Stimulated activated CD4-positive, alpha-beta T cell treated with anti-CD3 and anti-CD28 coated beads, Interleukin-15, amount 100 ng/mL, for 24 hours (primary cell): ENCODE results near the gene LVRN.

Experiments
- DNase-seq: peaks from one replicate; pipeline ENCODE4 v3.0.0-alpha.2; 2020

Gene LVRN

DNA sequence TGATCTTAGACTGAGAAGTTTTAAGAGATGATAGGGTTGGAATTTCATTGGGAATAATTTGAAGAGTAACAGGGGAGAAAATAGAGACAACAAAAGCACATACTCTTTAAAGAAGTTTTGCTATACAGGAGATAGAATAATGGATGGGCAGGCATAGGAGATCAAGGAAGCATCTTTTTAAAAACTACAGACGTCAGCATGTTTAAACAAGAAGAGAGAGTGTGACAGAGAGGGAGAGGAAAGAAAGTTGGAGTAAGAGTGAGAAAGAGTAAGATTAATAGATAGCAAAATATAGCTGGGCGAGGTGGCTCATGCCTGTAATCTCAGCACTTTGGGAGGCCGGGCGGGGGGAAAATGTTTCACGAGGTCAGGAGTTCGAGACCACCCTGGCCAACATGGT, 5.3 kb upstream of the LVRN start:
- no peak for DNase-seq

DNA sequence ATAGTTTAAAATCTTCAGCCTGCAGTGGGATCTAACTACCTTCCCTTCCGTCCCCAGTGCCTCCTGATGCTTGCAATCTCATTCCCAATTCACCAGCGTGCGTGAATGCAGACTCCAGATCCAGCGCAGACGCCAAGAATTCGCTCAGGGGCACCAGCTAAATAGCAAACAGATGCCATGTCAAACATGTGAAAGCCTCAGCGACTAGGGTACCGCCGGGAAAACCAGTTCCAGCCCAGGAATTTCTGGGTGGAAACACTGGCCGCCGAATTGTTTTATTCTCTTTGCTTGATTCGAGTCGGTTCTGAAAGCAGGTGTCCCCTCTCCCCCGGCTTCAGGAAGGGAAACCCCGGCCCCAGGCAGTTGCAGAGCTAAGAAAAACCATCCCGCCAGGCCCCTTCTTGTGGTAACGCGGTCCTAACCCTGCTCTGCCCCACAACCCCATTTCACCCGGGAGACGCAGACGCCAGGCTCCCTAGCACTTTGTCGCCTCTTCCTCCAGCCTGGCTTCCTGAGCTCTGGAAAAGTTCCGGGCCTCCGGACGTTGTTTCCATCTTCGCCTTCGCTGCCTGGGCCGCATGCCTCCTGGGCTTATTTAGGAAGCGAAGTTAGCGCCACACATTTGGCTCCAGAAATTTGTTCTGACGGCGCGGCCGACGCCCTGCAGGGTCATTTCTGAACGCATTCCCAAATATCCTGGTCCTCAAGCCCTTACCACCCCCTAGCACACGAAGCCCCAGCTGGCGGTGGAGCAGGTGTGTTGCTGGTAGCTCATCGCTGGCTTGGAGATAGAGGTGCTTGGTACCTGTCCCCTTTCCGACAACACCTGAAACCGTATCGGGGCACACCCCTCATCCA, 665 bp upstream of the LVRN start:
- DNase-seq = peak; percentile 14

DNA sequence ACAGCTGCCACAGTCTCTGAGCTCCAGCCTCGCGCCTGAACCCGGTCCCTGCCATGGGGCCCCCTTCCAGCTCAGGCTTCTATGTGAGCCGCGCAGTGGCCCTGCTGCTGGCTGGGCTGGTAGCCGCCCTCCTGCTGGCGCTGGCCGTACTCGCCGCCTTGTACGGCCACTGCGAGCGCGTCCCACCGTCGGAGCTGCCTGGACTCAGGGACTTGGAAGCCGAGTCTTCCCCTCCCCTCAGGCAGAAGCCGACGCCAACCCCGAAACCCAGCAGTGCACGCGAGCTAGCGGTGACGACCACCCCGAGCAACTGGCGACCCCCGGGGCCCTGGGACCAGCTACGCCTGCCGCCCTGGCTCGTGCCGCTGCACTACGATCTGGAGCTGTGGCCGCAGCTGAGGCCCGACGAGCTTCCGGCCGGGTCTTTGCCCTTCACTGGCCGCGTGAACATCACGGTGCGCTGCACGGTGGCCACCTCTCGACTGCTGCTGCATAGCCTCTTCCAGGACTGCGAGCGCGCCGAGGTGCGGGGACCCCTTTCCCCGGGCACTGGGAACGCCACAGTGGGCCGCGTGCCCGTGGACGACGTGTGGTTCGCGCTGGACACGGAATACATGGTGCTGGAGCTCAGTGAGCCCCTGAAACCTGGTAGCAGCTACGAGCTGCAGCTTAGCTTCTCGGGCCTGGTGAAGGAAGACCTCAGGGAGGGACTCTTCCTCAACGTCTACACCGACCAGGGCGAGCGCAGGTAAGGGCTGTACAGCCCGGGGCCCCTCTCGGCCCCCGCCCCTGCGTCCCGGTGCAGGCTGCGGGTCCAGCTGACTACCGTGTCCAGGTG, 509 bp downstream of the LVRN start:
- DNase-seq = peak; percentile 12

DNA sequence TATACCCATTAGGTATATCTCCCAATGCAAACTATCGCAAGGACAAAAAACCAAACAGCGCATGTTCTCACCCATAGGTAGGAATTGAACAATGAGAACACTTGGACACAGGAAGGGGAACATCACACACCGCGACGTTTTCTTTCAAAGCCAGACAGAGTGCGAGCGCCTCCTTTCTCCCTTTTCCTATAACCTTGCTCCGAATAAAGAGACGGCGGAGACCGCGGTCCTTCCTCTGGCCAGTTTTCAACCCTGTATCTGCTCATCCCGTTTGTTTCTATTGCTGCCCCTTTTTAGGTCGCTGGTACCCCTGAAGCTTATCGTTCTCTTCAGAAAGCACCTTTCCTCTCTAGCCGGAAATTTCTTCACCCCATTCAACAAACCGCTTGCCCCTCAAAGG, 1.3 kb downstream of the LVRN start:
- DNase-seq = no peak

DNA sequence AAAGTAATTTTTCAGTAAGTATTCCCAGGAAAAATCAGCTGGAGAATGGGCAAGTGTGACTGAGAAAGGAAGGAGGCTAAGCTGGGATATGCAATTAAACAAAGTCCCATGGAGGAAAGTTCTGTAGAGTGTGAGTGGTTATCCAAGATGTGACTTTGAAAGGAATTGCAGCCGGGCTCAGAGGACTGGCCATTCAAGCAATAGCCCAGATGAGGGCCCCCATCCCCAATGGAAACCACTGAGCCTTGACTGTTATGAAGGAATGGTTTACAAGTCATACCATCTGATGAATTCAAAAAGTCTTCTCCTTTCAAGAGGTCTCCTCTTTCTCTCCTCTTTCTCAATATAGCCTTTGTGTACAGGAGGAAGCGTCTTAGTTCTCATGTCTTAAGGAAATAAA, 6.5 kb downstream of the LVRN start:
- no peak for DNase-seq

DNA sequence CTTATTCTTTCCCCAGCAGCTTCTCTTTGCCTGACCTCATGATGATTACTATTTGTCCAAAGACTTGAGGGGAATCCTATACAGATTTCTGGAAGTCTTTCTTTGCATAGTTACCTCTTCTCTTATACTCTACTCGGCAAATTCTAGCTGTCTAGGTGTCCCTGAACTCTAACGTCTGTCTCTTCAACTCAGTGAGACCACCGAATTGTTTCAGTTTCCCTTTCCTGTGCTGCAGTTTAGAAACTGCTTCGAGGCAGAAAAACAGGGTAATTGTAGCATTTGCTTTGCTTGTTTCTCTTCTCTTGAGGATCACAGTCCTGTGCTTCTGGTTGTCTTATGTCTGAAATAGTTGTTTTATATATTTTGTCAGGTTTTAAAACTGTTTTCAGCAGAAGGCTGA, 14.8 kb downstream of the LVRN start:
- no peak for DNase-seq

DNA sequence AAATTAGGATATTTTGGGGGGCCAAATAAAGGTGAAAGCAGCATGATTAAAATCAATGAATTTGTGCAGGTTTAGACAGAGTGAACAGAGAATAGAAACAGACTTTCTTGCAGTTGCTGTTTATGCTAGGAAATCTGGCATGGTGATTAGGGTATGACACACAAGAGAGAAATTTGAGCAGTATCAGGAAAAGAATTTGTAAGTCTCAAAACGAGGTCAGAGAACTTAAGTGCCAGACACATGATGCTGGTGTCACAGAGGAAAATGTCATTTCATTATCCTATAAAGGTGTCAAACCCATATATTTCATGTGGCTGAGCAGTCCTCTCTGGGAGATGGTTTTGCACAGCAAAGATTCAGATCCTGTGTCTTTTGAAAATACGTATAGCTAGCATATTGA, 15.7 kb downstream of the LVRN start:
- DNase-seq = no peak

DNA sequence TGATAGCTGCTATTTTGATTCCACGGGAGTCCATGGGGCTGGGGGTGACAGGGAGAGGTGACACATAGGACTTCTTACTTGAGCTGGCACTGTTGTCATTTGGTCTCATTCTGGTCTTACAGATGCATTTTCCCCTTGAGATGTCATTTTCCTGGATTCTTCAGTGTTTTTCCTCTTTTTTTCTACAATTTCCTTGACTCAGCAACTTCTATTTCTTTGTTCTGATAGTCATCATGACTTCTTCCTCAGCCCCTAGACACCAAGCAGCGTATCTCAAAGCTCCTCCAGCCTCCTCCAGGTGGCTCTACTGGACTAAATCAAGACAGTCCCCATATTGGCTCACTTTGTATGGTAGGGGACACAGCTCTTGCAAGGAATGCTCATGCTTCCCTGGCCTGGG, 16.5 kb downstream of the LVRN start:
- no peak for DNase-seq

DNA sequence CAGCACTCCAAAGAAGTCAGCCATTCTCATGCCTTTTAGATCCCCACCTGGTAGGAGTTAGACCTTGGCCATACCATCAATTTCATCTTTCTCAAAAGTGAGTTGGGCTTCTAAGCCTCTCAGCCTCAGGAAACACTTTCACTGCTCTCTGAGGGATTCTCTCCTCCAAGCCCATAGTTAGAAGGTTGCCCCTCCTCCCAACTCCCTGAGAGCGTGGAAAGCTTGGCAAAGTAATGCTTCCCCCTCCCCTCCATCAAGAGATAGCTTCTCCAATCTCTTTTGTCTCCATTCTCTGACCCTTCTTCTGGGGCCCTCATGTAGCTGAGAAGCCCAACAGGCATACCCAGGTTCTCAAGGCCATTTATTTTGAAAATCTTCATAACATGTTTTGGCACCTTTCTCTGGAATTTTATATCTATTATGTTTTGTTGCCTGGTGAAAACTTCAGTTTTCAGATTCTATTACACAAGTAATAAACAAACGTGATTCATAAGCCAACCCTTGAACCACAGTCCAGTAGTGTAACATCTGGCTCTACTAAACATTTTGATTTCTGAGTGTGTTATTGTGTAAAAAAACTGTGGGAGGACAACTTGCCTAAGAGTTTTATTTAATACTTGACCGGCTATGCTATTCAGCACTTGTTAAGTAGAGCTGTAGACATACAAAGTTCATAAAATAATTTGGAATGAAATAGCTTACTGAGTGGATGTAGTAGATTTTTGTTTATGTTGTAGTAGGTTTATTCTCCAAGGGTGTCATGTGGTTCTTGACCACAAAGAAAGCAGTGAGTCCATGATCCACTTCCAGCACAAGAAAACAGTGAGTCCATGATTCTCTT, 17.1 kb downstream of the LVRN start:
- DNase-seq = no peak

DNA sequence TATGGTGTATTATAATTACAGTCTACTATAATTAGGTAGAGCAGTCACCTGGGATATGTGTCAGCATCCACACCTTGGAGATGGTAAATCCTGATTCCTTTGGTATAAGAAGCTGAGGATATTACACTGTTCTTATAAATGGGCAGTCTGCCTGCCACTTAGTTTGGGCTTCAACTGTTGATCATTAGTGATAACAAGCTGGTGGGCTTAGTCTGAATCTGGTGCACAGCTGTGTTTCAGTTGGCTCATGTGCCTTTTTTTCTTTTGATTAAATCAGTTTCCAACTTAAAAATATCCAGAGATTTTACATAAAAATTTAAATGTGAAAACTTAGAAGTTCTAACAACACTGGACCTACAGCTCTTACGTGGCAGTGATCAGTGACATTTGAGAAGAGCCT, 21.2 kb downstream of the LVRN start:
- no peak for DNase-seq

DNA sequence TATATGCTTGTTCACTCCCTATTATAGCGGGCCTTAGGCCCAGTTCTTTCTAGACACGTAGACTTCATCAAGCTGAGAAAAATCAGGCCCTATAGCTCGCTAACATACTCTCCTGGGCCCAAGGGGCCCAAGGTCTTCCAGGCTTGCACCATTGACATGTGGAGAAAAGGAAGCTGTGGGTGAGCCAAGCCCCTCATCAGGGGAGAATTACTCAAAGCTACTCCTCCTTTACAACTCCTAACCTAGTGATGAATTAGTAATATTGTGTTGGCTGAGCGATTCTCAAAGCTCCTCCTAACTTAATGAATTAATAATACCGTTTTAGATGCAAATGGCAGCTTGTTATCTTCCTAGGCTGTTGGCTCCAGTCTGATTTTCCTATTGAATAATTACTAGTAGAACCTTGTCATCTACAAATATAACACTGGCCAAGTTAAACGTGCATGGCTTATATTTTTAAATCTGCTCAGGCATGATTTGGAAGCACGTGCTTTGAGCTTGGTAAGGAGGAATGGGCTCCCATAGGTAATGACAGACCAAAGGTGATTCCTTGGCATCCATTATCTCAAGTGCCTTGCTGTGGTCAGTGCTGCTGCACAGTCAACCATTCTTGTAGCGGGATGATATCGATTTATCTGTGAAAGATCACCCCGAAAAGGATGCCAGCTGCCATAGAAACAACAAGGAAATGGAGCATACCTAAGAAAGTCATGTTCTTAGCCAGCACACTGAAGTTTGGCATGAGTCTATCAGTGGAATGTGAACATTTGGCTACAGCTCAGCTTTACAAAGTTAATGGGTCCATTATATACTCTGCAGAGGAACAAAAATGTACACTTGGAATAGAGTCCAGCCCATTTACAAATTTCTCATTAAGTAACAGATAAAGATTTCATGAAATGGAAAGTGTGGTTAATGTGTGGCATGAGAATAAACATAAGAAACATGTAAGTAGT, 23.8 kb downstream of the LVRN start:
- no peak for DNase-seq

DNA sequence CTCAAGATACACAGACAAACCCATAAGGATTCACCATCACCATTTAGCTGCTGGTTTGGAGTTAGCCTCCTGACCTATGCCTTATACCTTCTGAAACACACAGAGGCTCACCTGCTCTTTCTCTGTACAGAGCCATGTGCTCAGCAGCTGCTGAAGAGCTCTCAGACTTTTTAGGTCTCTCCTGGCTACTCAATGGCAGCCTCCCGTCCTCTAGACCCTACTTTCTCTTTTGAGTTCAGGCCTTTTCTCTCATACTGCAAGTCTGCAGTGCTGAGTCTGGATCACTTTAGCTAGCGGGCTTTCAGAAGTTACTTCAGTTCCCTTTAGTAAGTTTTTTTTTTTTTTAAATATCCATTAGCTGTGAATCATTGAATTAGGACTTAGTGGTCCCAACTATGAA, 25.7 kb downstream of the LVRN start:
- no peak for DNase-seq

DNA sequence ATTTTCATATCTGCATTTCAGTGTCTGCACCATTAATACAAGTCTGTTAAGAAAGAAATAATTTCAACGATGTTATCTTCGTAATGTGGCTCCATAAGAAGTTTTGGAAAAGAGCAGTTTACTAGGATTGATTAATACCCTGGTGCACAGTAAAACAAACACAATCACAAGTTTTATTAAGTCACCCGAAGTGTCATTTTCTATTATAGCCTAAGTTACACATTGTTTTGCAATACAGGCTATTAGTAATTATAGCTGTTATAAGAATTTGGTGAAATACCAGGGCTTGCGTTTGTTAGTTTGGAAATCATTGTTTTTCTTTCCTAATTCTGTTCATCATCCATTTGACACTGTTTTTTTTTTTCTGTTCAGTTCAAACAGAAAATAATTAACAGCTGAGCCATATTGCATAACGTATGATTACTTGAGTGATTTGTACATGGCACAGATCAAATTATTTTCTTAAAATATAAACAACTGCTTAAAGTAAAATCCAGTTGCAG, 30.6 kb downstream of the LVRN start:
- no peak for DNase-seq

DNA sequence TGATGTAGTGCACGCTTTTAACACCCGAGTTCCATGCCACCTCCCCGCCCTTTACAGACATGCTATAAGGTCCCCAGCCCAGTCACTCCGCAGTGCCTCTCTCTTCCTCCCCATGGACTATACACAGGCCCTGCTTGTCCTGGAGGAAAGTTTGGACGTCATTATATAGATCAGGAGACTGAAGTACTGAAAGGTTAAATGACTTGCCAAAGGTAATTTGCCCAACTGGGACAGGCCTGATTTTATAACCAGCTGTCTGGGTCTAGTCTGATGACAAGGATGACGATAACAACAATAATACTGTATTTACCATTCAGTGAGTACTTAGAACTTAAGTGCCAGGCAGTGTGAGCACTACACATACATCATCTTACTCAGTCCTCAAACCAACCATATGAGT, 33.1 kb downstream of the LVRN start:
- no peak for DNase-seq

DNA sequence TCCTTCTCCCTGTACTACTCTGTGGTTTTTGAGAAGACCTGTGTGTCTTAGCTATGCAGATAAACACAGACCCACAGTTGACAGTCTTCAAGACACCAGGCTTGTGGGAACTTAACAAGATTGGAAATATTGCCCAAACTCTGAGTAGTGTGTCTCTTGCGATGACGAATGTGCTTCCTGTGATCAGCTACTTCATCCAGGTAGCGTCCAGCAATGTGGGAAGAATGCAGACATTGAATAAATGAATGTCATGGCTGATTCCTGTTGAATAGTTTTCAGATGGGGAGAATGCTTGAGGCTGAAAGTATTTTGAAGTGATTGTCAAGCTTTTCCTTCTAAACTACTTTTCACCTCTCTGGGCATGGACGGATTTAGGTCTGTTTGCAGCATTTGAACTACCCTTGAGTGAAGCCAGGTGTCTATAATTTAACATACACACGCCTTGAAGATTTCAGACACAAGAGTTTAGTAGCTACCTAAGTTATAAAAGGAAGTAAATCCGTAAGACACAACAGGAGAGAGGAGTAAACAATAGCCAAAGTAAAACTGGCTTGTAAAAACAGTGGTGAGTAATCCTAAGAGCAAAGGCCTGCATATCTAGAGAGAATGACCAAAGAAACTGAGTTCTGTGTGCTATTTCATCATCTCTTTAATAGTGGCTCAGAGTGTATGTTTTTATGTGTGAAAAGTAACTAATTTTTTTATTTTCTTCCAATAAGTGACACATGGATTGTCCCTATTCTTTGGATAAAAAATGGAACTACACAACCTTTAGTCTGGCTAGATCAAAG, 40.0 kb downstream of the LVRN start:
- DNase-seq = no peak

DNA sequence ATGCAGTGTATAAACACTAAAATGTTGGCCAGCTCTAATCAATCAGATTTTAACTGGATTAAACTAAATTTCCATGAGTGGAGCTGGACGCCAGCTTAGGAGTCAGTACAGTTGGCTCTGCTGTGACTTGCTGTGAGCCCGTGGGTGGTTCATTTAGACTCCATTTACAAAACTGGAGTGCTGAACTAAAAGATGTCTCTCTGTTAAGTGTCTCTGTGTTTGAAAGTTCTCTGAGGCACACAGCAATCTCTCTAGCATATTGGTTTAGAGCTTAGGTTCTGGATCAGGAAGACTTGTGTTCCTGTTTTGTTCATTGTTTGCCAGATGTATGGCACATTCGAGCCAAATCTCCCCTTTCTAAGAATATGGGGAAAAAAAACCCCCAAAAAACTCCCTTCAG, 42.0 kb downstream of the LVRN start:
- no peak for DNase-seq

DNA sequence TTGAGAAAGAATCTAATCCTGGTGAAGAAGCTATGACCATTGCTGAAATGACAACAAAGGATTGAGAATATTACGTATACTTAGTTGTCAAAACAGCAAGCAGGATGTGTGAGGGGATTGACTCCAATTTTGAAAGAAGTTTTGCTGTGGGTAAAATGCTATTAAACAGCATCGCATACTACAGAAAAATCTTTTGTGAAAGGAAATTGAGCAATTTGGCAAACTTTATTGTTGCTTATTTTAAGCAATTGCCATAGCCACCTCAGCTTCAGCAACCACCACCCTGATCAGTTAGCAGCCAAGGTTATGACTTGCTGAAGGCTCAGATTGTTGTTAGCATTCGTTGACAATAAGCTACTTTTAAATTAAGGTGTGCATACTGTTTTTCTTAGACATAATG, 47.5 kb downstream of the LVRN start:
- DNase-seq = no peak

DNA sequence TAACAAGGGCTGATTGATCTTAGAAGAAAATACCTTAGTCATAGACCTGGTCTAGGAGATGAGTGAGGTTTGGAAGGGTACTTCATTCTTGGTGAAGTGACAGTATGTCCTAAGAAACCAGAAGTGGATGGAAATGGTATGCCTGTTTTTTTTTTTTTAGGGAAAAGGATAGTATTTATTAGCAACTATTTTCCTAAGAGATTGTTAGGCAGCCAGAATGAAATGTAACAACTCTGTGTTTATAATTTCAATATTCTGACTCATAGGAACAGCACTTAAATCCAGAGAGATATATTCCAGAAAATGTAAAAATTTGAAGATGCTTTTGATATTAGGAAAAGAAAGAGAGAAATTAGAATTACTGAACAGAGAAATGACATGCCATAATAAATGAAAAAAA, 48.8 kb downstream of the LVRN start:
- no peak for DNase-seq

DNA sequence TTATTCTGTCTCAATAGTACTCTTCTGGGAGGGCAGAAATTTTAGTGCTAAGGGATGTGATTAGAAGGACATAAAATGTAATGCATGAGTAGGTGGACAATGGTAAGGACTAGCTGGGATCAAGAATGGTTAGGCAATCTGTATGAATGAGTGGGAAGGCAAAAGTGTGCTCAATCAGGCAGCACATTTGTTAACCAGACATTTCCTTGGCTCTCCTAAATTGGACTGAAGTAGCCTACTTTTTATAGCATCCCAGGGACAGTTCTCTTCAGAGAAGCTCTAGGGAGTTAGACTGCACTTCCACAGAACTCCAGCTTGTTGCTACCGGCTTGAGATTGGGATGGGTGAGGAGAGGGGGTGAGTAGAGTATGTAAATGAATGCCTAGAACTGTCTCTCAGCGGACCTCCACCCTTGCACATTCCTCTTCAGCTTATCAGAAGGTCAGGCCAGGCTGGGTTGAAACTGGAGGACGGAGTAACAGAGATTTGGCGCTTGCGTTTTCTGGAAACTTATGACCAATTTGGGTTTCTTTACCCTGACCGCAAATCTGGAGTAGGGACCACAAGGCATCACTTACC, 51.0 kb downstream of the LVRN start:
- DNase-seq = no peak

DNA sequence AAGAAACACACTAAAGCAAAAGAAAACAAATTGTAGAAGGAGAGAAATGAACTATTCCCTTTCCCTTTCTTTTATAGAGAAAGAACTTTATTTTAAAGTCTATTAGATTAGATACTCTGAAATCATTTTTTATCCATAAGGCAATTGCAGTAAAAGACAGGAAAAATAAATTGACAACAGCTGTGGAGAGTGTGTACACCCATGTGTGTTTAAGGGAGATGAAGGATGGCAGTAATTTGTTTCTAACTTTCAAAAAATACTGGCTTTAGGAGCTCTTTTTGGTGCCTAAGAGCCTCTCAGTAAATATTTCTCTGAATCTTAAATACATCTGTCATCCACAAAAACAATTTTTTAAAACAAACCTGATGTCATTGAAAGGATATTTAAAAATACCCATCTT, 51.7 kb downstream of the LVRN start:
- DNase-seq = no peak

DNA sequence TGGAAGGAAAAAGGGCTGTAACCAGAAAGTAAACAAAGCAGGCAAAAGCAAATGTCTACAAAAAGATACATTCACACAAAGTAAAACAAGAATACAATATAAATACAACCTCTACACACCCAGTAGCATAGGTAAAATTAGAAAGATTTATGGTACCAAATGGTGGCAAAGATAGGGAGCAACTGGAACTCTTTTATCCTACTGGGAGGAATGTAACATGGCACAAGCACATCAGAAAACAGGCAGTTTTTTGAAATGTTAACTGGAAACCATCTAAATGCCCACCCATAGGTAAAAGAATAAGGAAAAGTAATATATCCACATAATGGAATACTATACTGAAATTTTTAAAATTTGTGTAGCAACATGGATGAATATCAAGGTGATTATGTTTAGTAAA, 61.3 kb downstream of the LVRN start:
- DNase-seq = no peak
